Neural cell (in vitro differentiated cells): ENCODE measurements around the gene GLRX5. TPM values are rescaled to one million over a fixed set of nuclear protein-coding genes. Genes with fewer than 3 reads are reported as not detected.

ENCODE experiments used
- H2AFZ ChIP-seq: fragments of 200-600, 300-800 bp; sonication (generic), shearing (Covaris generic); 2 replicates; pipeline ENCODE4 v1.6.0; 2014; ENCODE audit warnings: low read depth, mild to moderate bottlenecking, antibody characterized with exemption, low read length, moderate library complexity
- H3F3A ChIP-seq: fragments of 200-600 bp; shearing (Covaris generic); 2 replicates; pipeline ENCODE4 v1.6.1; 2016; ENCODE audit warnings: mild to moderate bottlenecking, moderate library complexity, mixed read lengths, antibody characterized with exemption, low read length; ENCODE audit not compliant: insufficient read depth, poor library complexity, severe bottlenecking
- H3K27ac ChIP-seq: fragments of 200-600, 300-800 bp; sonication (generic), shearing (Covaris generic); 2 replicates; pipeline ENCODE4 v1.5.1; 2014; ENCODE audit warnings: mild to moderate bottlenecking, low read length, moderate library complexity
- H3K27me3 ChIP-seq: fragments of 300-800, 200-600 bp; sonication (generic), shearing (Covaris generic); 2 replicates; pipeline ENCODE4 v1.6.0; 2014; ENCODE audit warnings: mild to moderate bottlenecking, low read depth, low read length, moderate library complexity; ENCODE audit not compliant: insufficient read depth
- H3K36me3 ChIP-seq: fragments of 300-800, 200-600 bp; sonication (generic), shearing (Covaris generic); 2 replicates; pipeline ENCODE4 v1.5.1; 2014; ENCODE audit warnings: mild to moderate bottlenecking, antibody characterized with exemption, low read length, moderate library complexity; ENCODE audit not compliant: insufficient read depth
- H3K4me2 ChIP-seq: fragments of 300-800, 200-600 bp; sonication (generic), shearing (Covaris generic); 2 replicates; pipeline ENCODE4 v1.6.0; 2014; ENCODE audit warnings: mild to moderate bottlenecking, low read length
- H3K4me3 ChIP-seq: fragments of 300-800, 200-600 bp; sonication (generic), shearing (Covaris generic); 2 replicates; pipeline ENCODE4 v1.5.1; 2014; ENCODE audit warnings: mild to moderate bottlenecking, low read length, moderate library complexity
- H3K79me2 ChIP-seq: fragments of 200-600 bp; shearing (Covaris generic); replicated peaks from 2 replicates; pipeline ENCODE4 v1.6.0; 2014; ENCODE audit warnings: mild to moderate bottlenecking, low read length, moderate library complexity; ENCODE audit not compliant: insufficient read depth
- H3K9ac ChIP-seq: fragments of 300-800, 200-600 bp; sonication (generic), shearing (Covaris generic); 2 replicates; pipeline ENCODE4 v1.6.1; 2016; ENCODE audit warnings: mild to moderate bottlenecking, low read length, mixed read lengths
- H3K9me2 ChIP-seq: fragments of 200-600 bp; shearing (Covaris generic); 2 replicates; pipeline ENCODE4 v1.6.1; 2016; ENCODE audit warnings: mild to moderate bottlenecking, low read length, mixed read lengths; ENCODE audit not compliant: insufficient read depth
- H3K9me3 ChIP-seq: fragments of 200-600, 300-800 bp; sonication (generic), shearing (Covaris generic); 2 replicates; pipeline ENCODE4 v1.6.1; 2016; ENCODE audit warnings: mild to moderate bottlenecking, mixed run types, low read length, moderate library complexity, mixed read lengths
- H4K20me1 ChIP-seq: fragments of 200-600 bp; shearing (Covaris generic); 2 replicates; pipeline ENCODE4 v1.6.1; 2016; ENCODE audit warnings: mild to moderate bottlenecking, mixed run types; ENCODE audit not compliant: insufficient read depth
- CTCF ChIP-seq: fragments of 450-650 bp; IDR thresholded peaks from 2 replicates; pipeline ENCODE4 v1.5.1; 2014; ENCODE audit warnings: antibody characterized with exemption, mild to moderate bottlenecking, moderate library complexity; ENCODE audit not compliant: poor library complexity, severe bottlenecking
- EP300 ChIP-seq: fragments of 450-650 bp; conservative IDR thresholded peaks from 2 replicates; pipeline ENCODE4 v1.6.1; 2014; ENCODE audit warnings: antibody characterized with exemption, mild to moderate bottlenecking, moderate library complexity; ENCODE audit not compliant: poor library complexity, severe bottlenecking
- EZH2 ChIP-seq: fragments of 200-600, 300-800 bp; shearing (Covaris generic), sonication (generic); IDR thresholded peaks from 2 replicates; pipeline ENCODE4 v1.6.1; 2014; ENCODE audit warnings: antibody characterized with exemption, low read length, borderline replicate concordance, mild to moderate bottlenecking; ENCODE audit not compliant: insufficient read depth, poor library complexity, severe bottlenecking
- MXI1 ChIP-seq: fragments of 450-650 bp; conservative IDR thresholded peaks from 2 replicates; pipeline ENCODE4 v1.6.1; 2014; ENCODE audit warnings: antibody characterized with exemption, mild to moderate bottlenecking; ENCODE audit not compliant: poor library complexity, severe bottlenecking
- POLR2AphosphoS5 ChIP-seq: IDR thresholded peaks from 2 replicates; pipeline ENCODE4 v1.6.1; 2012
- RAD21 ChIP-seq: fragments of 450-650 bp; conservative IDR thresholded peaks from 2 replicates; pipeline ENCODE4 v1.6.1; 2014; ENCODE audit warnings: antibody characterized with exemption, mild to moderate bottlenecking, moderate library complexity
- REST ChIP-seq: IDR thresholded peaks from 2 replicates; pipeline ENCODE4 v1.6.1; 2012; ENCODE audit warnings: borderline replicate concordance
- SMC3 ChIP-seq: fragments of 450-650 bp; conservative IDR thresholded peaks from 2 replicates; pipeline ENCODE4 v1.6.1; 2014; ENCODE audit warnings: antibody characterized with exemption, mild to moderate bottlenecking, moderate library complexity; ENCODE audit not compliant: poor library complexity
- TAF1 ChIP-seq: IDR thresholded peaks from 2 replicates; pipeline ENCODE4 v1.6.1; 2012; ENCODE audit warnings: low read depth
- polyA plus RNA-seq: library from polyadenylated mRNA; depleted of rRNA; stranded (reverse); fragments of >200 nt; gene quantifications from 2 replicates; pipeline ENCODE4 v1.2.3, GENCODE V29; 2014

The GLRX5 gene
- polyA plus RNA-seq, 1 donor from 2014 or later: 81.0 TPM

DNA sequence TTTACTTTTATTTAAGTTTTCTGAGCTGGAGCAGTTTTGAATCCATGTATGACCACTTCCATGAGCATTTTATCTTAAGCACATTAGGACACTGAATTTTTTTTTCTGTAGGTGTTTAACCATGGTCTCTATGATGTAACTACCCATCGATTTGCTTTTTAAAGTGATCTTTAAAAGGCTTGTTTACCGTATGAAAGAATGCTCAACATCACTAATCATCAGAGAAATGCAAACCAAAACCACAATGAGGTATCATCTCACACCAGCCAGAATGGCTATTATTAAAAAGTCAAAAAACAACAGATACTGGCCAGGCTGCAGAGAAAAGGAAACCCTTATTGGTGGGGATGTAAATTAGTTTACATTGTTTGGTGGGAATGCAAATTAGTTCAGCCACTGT lies 23.0 kb downstream of the GLRX5 start:
- Histone ChIP-seq H3K27ac (no peak overlapping the region), H4K20me1 (no peaks in the 10 kb centered on the region), H3K4me2 (no peak overlapping the region), H3K4me3 (no peak overlapping the region), H3K9me2 (no peaks in the 10 kb centered on the region), H3K9ac (no peak overlapping the region), H3F3A (no peaks in the 10 kb centered on the region), H3K36me3 (no peaks in the 10 kb centered on the region), H3K79me2 (no peaks in the 10 kb centered on the region), H2AFZ (no peak overlapping the region), H3K9me3 (no peaks in the 10 kb centered on the region), H3K27me3 (no peaks in the 10 kb centered on the region)
- TF ChIP-seq POLR2AphosphoS5: no peak
- TF ChIP-seq RAD21: no peak
- TF ChIP-seq EZH2: no peak
- TF ChIP-seq EP300: no peak
- TF ChIP-seq REST: no peak
- TF ChIP-seq MXI1: no peak

DNA sequence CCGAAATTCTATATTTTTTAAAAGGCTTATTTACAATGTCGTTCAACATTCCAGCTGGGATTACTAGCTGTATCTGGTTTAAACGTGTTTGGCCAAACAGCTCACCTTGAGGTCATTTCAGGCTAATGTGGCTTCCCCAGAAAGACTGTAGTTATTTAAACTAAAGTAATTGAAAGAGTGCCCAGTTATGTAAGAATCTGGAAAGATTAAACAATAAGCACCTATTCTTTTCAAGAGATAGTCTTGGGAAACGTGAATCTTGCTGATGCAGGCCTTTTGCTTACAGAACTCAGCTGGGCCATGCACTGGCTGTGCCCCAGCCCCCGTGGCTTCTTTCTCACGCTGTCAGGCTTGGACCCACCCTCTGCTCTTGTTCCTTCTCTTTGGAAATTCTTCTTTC lies 24.4 kb downstream of the GLRX5 start:
- no peak for TF ChIP-seq TAF1
- H2AFZ ChIP-seq: no peak overlapping the region
- H3F3A ChIP-seq: no peaks in the 10 kb centered on the region
- H3K9ac ChIP-seq: no peak overlapping the region
- H3K27ac ChIP-seq: no peak overlapping the region
- H3K4me2 ChIP-seq: no peak overlapping the region
- no peaks in the 10 kb centered on the region for H3K9me3 ChIP-seq
- no peaks in the 10 kb centered on the region for H3K36me3 ChIP-seq
- H3K4me3 ChIP-seq: no peak overlapping the region
- no peaks in the 10 kb centered on the region for H3K27me3 ChIP-seq
- no peaks in the 10 kb centered on the region for H3K79me2 ChIP-seq
- no peaks in the 10 kb centered on the region for H3K9me2 ChIP-seq
- no peaks in the 10 kb centered on the region for H4K20me1 ChIP-seq

DNA sequence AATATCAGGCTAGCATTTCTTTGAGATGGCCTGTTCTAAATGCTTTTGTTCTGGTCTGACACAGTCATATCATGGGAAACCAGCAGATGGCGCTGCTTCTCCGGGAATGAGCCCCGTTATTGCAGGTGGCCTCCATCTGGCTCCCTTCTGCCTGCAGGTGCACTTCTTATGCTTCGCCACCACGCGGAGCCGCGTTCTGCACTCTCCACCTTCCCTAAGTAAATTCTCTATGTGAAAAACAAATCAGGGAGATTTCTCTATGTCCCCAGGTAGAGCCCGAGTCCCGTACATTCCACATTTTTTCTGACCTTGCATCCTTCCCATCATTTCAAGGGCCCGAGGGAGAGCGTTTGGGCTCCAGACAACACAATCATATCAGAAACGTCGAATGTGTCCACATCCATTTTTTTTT lies 26.2 kb downstream of the GLRX5 start:
- TF ChIP-seq EP300 (no peak), RAD21 (peak; percentile 100), REST (no peak), TAF1 (no peak), CTCF (peak; percentile 100), MXI1 (peak; percentile 40), SMC3 (peak; percentile 100)
- peak overlapping the region; percentile 77 for H2AFZ ChIP-seq
- no peaks in the 10 kb centered on the region for H3K9me3 ChIP-seq
- H3K9ac ChIP-seq: no peak overlapping the region
- H3K4me3 ChIP-seq: no peak overlapping the region
- no peak overlapping the region for H3K4me2 ChIP-seq
- H3K27ac ChIP-seq: no peak overlapping the region
- H3K36me3 ChIP-seq: no peaks in the 10 kb centered on the region
- no peaks in the 10 kb centered on the region for H4K20me1 ChIP-seq
- H3K79me2 ChIP-seq: no peaks in the 10 kb centered on the region
- H3K9me2 ChIP-seq: no peaks in the 10 kb centered on the region
- H3F3A ChIP-seq: no peaks in the 10 kb centered on the region
- no peaks in the 10 kb centered on the region for H3K27me3 ChIP-seq
